GM12872 (cell line): ENCODE measurements around the gene FOLR1.

Experiments used
- CTCF ChIP-seq: IDR thresholded peaks from 3 replicates; pipeline ENCODE4 v1.5.1; 2011; ENCODE audit warnings: low read depth, mild to moderate bottlenecking, low read length, moderate library complexity; ENCODE audit not compliant: insufficient read depth

FOLR1 gene

GRCh38 chr11:72239849-72240460, 48.0 kb downstream of the FOLR1 start:
- TF ChIP-seq CTCF = no peak

GRCh38 chr11:72240461-72241290, 48.7 kb downstream of the FOLR1 start:
- TF ChIP-seq CTCF = no peak

GRCh38 chr11:72241291-72241781, 49.4 kb downstream of the FOLR1 start:
- TF ChIP-seq CTCF = no peak

- no peak for TF ChIP-seq CTCF
Observed at GRCh38 chr11:72242141-72242540, 50.2 kb downstream of the FOLR1 start.

- no peak for TF ChIP-seq CTCF
Observed at GRCh38 chr11:72243173-72244059, 51.5 kb downstream of the FOLR1 start.

- TF ChIP-seq CTCF = no peak
Observed at GRCh38 chr11:72244060-72244360, 52.1 kb downstream of the FOLR1 start, which contains the start of gene PHOX2A. Gene PHOX2A (minus strand): TSS chr11:72244176. CDS start chr11:72244004, 172 bp downstream.
